HG03175 (cell line): ENCODE measurements around the gene PLSCR1.
"Not testable (repeated sequence)": the region's sequence is repeated elsewhere in the genome, so short reads cannot be mapped to it uniquely, and the experiment has no call there.

Experiments used
- ATAC-seq: cut with Tn5 transposase; IDR thresholded peaks from one replicate; pipeline ENCODE4 v1.9.1; 2021; ENCODE audit warnings: mild to moderate bottlenecking, moderate library complexity; ENCODE audit not compliant: unreplicated experiment

Gene PLSCR1

DNA sequence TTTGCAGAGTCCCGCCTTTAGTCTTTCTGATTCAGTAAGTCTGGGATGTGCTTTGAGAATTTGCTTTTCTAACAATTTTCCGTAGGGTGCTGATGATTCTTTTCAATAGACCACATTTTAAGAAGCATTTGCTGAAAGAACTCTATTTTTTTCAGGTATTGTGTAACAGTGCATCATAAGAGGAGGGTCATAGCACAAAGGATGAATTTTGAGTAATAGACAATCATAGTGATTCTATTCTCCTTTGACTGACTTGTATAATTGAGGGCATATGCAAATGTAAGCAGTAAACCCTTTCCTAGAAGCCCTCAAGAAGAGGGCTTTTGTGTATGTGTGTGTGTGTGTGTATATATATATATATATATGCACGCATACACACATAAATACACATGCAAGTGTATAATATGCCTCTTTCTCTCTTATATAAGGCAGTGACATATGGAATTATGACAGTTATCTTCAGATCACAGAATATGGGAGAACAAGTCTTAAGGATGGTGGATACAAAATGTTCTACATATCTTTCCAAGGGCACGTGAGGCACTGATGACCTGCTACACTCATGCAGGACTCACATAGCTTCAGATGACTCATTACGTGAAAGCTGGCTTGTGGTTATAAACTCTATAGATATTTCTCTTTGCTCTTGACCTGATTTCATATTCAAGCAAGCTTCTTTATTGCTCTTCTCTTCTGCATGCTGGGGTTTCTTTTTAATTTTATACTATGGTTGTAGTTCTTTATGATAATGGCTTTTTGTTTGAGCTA, 6.5 kb upstream of the PLSCR1 start:
- ATAC-seq = peak; percentile 97

DNA sequence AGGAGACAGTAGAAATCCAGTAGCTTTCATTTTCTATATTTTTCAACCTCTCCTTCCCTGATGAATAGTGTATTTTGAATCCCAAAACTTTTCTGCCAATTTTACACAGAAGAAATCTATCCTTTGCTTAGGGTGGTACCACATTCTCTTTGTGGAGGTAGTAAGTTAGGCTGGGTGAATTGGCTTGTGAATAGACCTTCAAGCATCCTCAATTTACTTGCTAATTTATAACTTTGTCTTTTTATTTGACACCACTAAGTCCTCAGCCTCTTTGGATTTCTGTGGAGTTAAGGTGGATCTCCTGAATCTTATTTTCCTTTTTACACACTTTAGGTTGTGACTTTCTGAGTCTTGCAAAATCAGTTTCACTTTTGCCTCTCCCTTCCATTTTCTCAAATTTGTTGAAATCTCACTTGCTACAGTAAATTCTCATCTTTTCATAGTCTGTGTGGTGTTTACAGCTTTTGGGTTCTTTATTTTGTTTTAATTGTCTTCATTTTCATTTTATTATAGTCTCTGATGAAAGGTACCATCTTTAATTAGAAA, 5.7 kb upstream of the PLSCR1 start:
- ATAC-seq = no peak

DNA sequence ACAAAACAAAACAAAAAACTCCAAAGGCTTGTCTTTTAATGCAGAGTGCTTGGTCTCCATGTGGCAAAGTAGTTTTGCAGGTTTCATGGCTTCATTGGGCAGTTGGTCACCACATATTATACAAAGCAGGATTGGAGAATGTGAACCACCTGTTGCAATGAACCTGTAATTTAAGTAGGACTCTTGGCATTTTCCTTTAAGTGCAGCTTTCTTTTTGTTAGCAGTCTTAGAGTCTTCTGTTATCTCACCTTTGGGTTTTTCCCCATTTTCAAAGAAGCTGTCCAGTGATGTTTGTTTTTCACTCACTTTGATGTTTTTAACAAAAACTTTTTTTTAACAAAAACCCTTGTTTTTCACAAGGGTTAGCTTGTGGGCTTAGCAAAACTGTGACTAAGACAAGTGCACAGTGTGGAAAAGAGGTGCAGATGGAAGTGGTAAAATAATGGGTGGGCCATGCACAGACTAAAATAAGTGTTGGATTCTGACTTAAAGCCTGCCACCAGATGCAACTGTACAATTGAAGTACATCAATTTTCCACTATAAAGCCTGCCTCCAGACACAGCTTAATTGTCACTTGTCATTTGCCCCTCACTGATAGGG, 2.9 kb upstream of the PLSCR1 start:
- no peak for ATAC-seq

DNA sequence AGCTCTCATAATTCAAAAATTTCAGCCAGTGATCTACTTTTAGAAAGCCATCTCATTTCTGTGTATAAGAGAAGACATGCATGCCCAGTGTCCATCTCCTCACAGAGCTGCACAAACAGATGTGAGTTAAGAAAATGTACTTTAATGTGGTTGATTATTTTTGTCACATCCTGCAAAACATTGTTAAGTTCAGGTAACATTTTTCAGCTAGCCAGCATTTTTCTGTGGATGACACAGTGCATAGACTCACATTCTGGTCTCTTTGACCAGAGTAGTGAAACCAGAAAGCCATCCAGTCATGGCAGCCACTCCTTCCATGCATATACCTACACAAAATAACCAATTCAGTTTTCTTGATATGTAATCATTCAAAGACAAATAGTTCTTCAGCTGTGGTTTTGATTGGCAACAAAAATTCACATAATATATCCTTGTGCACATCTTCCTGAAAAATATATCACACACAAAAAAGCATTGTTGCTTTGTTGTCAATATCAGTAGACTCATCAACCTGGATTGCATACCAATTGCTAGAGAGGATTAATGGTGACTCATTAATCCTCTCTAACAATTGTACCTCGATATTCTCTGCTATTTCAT, 2.1 kb upstream of the PLSCR1 start:
- ATAC-seq = no peak

DNA sequence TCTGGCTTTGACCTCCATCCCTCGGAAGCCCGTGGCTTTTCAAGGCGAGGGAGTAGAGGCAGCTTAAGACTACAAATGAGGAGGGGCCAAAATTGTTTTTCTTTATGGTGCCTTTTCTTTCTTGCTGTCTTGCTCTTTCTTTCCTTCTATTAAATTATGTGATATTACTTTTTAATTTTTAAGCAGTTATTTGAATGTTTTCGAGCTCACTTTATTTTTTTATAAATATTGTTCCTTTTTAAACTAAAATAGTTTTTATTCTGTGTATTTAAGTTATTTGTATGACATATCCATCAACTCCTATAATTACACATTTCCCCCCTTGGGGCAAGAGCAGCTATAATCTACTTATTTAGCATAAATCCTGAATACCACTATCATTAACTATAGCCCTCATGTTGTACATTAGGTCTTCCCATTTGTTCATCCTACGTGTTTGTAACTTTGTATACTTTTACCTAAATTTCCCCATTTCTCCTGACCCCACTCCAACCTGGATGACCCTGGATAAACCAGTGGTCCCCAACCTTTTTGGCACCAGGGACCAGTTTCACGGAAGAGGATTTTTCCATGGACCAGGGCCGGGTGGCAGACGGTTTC, 622 bp upstream of the PLSCR1 start:
- peak; percentile 19 for ATAC-seq

DNA sequence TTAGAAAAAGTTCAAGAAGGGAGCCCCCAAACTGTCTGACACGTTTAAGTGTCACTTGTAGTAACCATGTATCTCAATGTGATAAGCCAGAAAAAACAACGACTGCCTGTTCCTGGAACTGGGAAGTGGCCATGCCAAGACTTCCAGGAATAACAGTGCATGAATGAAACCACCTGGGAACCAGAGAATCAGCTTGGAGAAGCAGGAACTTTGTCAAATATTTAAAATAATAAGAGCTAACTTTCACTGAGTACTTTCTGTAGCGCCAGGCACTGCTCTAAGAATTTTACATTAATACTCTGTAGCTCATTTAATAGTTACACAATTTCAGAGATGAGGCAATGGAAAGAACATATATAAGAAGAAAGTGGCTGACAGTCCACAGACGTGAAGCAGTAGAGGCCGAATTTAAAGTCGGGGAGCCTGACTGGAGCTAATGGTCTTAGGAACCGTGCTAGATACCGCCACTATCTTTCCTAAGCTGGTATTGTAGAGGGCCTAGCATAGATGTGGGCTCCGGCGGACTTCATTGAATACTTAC, 876 bp downstream of the PLSCR1 start:
- ATAC-seq = peak; percentile 13

DNA sequence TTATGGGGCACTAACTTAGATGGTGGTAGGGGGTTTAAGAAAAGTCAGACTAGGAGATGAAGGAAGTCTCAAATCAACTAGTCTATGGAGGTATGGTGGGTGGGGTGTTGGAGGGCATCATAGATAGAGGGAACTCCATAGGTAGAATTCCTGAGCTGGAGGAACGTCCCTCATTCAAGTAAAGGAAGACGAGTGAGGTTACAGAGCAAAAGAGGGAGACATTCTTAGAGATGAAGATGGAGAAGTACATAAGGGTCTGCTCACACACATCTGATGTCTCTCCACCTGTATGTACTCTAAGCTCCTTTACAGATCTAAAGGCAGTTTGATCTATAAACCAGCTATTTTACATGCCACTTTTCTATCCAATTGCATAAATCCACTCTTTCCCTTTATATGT, 1.4 kb downstream of the PLSCR1 start:
- ATAC-seq = no peak

DNA sequence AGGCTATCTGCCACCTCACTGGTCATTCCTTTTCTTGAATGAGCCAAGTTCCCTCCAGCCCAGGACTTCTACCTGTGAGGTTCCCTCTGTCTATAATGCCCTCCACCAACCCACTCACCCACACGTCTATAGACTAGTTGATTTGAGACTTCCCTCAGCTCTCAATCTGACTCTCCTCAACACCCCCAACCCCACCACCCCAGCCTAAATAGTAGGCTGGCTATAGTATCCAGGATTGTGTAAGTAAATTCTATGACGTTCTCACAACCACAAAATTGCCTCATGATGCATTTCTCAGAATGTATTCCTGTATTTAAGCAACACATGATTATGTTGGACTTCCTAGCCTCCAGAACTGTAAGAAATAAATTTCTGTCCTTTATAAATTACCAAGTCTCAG, 2.2 kb downstream of the PLSCR1 start:
- ATAC-seq = no peak

DNA sequence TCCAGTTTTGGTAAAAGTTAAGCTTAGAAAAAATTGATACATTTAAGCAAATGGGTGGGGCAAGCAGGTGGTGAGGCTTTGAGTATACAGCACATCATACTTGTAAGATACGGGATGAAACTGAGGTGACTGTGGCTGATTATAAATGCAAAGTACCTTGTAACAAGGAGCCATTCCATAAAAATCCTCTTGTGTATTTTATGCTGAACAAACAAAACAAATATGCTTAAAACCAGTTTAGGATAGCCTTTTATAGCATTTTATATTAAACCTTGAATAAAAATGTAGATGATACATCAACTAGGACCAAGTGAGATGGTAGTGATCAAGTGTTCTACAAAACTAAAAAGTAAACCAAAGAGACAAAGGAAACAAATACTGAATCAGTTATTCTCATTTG, 3.4 kb downstream of the PLSCR1 start:
- ATAC-seq = no peak

DNA sequence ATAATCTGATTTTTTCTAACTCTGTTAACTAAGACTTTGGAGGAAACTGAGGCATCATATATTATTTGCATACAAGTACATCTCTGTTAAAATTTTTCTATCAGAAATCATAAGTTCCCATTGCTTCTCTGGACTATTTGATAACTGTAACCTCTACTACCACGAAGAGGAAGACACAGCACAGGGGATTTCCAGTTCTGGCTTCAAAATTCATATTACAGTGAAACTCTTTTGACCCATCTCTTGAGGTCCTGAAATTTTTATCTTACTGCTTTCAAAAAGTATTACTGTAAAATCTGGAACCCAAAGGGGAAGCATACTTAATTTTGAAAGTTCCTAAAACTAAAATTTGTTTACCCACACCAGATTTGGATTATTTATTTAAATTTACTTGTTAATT, 4.2 kb downstream of the PLSCR1 start:
- no peak for ATAC-seq

DNA sequence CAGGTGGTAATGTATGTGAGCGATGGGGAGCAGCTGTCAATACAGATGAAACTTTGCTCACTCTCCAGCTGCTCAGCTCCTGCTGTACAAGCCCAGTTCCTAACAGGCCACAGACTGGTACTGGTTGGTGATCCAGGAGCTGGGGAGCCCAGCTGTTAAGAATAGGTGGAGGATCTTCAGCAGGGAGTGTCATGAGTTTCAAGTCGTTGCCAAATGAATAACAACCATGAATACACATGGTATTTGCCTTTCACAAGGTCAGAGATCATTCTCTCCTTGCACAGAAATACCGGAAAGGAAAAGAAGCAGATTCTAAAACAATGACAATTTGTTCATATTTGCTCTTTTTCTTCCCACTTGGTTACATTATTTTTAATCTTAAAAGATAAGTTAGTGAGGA, 5.1 kb downstream of the PLSCR1 start:
- ATAC-seq = no peak

DNA sequence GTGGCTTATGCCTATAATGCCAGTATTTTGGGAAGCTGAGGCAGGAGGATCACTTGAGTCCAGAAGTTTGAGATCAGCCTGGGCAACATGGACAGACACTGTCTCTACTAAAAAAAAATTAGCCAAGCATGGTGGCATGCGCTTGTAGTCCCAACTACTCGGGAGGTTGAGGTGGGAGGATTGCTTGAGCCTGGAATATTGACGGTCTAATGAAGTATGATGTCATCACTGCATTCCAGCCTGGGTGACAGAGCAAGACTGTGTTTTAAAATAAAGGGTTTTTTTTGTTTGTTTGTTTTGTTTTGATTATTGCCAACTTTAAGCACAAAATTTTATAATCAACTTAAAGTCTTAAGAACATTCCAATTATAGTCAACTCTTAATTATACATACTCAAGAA, 6.8 kb downstream of the PLSCR1 start:
- no peak for ATAC-seq

DNA sequence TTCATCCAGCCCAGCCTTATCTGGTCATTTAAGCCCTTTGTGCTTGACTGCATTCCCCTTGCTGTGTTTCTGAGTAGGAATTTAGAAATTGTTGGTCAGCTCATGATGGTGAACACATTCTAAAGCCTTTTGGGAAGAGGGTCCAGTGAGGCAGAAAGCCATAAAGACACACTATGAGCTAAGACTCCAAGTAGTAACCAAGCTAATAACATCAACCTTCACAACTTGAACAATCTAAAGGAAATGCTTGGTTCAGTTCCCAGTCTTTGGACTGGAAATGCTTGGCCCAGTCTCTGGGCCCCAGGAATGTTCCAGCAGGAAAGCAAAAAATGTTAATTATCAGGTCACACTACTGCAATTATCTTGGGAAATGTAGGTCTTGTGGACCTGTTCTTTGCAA, 7.7 kb downstream of the PLSCR1 start:
- ATAC-seq = no peak

DNA sequence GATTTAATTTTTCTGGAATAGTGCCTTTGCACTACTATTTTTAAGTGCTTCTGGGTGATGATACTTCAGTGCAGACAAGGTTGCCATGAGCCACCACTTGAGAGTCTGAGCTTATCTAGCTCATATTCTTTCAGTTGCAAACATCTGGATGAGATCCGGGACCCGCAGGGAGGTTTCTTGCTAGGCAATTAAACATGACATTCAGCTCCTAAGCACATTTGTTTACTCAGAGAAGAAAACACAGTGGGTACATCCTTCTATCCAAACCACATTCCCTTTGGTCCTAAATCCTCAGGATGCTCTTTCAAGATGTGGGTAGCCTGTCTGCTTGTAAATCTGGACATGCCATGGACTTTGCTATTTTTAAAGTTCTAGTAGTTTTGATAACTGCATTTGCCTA, 12.0 kb downstream of the PLSCR1 start:
- ATAC-seq = no peak

DNA sequence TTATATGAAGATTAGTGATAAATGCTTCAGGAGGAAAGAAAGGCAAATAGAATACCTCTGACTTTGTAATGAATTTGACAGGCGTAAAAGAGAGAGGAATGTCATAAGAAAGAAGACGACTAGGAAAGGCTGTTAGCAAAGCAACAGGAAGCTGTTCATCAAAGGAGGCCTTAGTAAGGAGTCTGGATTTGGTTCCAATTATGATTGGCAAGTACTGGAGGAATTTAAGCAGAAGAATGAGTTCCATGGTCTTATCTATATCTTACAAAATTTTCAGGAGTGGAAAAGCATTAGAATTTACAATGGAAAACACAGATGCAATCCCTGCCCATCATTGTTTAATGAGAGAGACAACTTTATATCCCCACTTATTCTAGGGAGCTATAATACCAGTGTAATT, 13.8 kb downstream of the PLSCR1 start:
- no peak for ATAC-seq

DNA sequence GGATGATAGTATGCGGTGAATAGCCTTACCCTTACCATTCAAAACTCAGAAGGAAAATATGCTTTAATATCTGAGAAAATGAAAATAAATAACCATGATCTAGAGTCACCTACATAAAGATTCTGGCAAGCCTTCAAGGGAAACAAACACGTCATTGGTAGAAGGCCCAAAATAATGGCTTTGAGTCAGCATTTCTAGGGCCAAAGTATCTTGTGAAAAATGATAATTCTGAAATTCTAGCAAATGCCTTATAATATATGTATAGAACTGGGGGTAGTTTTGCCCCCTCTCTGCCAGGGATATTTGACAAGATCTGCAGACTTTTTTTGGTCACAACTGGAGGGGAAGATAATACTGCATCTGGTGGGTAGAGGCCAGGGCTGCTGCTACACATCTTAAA, 15.4 kb downstream of the PLSCR1 start:
- no peak for ATAC-seq

DNA sequence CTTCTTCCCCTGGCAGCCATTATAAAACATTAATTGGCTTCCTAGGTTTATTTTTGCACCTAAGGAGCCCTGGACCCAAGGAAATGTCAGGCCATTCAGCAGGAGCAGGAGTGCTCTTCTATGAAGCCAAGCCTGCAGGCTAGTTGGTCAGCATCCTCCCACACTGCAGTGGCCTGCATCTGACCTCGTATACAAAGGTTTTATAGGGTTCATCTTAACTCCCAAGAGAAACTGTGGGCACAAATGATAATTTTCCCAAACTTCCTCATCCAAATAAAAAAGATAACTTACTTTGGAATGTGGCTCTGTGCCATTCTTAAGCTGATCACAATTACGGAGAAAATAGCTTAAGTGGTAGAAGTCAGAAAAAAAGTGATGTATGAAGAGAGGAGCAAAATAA, 19.4 kb downstream of the PLSCR1 start:
- no peak for ATAC-seq

DNA sequence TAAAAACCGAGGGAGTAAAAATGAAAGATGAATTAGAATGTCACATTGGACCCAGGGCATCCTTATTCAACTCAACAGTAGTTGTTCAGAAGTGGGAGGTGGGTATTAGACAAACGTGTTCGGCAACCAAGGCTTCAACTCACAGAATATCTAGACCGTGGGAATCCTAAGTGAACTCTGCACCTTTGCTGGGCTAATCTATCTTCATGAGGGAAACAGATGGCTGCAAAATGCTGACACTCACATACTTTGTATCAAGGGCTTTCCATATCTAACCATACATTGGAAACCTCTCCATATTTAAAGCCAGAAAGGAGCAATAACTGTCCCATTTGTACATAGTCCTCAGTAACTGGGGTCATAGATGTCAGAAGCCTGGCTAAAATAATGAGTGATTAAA, 20.9 kb downstream of the PLSCR1 start:
- ATAC-seq = no peak

DNA sequence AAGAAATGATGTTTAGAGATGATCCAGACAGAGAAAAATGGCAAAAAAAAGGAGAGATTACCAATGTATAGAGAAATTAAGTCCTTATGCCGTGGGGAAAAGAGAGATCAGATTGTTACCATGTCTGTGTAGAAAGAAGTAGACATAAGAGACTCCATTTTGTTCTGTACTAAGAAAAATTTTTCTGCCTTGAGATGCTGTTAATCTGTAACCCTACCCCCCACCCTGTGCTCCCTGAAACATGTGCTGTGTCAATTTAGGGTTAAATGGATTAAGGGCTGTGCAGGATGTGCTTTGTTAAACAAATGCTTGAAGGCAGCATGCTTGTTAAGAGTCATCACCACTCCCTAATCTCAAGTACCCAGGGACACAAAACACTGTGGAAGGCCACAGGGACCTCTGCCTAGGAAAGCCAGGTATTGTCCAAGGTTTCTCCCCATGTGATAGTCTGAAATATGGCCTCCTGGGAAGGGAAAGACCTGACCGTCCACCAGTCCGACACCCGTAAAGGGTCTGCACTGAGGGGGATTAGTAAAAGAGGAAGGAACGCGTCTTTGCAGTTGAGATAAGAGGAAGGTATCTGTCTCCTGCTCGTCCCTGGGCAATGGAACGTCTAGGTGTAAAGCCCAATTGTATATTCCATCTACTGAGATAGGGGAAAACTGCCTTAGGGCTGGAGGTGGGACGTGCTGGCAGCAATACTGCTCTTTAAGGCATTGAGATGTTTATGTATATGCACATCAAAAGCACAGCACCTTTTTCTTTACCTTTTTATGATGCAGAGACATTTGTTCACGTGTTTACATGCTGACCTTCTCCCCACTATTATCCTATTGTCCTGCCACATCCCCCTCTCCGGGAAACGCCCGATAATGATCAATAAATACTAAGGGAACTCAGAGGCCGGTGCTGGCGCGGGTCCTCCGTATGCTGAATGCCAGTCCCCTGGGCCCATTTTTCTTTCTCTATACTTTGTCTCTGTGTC, 21.9 kb downstream of the PLSCR1 start:
- not testable (repeated sequence) for ATAC-seq

DNA sequence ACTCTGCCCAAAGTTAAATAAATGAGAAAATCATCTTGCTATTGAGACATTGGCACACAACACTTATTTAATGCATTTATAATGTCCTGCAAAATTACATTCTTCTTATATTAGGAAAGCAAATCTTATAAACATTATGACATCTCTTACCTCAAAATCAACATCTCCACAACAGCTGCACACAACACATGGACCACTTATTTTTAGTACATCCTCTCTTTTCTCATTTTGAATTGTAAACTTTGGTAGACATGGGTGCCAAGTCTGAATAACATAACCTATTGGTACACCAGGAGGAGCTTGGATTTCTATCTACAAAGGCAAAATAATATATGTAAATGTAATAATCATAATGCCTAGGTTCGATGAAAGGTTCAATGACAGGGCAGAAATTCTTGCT, 23.0 kb downstream of the PLSCR1 start:
- no peak for ATAC-seq
